NCI-H1092 treated with DMSO at 0.1 percent for 48 hours (cell line): ENCODE data around the gene VSIG2.

Experiments used
- DNase-seq: peaks from one replicate; lab custom pipeline; 2025; lab: John Stamatoyannopoulos, UW

VSIG2 gene

GRCh38 chr11:124722176-124722575, 29.9 kb downstream of the VSIG2 start:
- no peak for DNase-seq

- DNase-seq: no peak
Observed at GRCh38 chr11:124719534-124719933, 32.5 kb downstream of the VSIG2 start.

GRCh38 chr11:124718801-124719200, 33.3 kb downstream of the VSIG2 start:
- no peak for DNase-seq

GRCh38 chr11:124717786-124718651, 34.0 kb downstream of the VSIG2 start:
- peak; percentile 55 for DNase-seq

GRCh38 chr11:124717421-124717785, 34.7 kb downstream of the VSIG2 start:
- DNase-seq: no peak

GRCh38 chr11:124716591-124716990, 35.5 kb downstream of the VSIG2 start:
- DNase-seq: no peak

GRCh38 chr11:124712392-124712791, 39.7 kb downstream of the VSIG2 start:
- DNase-seq: no peak

- DNase-seq: no peak
Observed at GRCh38 chr11:124707829-124708228, 44.2 kb downstream of the VSIG2 start.

- no peak for DNase-seq
Observed at GRCh38 chr11:124700028-124700427, 52.0 kb downstream of the VSIG2 start.

GRCh38 chr11:124699547-124699946, 52.5 kb downstream of the VSIG2 start:
- DNase-seq: no peak
